ENCODE measurements around the gene GJB3.

Gene GJB3

DNA sequence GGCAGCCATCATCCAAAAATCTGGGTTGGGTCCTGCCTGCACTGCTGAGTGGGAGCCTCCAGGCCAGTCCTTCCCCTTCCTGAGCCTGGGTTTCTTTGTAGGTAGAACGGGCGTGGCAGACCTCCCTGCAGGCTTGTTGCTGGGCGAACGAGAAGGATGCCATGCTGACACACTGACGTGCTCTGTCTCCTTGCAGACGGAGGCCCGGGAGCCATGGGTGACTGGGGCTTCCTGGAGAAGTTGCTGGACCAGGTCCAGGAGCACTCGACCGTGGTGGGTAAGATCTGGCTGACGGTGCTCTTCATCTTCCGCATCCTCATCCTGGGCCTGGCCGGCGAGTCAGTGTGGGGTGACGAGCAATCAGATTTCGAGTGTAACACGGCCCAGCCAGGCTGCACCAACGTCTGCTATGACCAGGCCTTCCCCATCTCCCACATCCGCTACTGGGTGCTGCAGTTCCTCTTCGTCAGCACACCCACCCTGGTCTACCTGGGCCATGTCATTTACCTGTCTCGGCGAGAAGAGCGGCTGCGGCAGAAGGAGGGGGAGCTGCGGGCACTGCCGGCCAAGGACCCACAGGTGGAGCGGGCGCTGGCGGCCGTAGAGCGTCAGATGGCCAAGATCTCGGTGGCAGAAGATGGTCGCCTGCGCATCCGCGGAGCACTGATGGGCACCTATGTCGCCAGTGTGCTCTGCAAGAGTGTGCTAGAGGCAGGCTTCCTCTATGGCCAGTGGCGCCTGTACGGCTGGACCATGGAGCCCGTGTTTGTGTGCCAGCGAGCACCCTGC is 13.2 kb downstream of the GJB3 start:
- H3K27ac ChIP-seq, result no peak overlapping the region
- H3K9me3 ChIP-seq, result no peaks in the 10 kb centered on the region
- H3K4me1 ChIP-seq (ENCODE audit: control insufficient read depth in 1 of 2, insufficient read depth in 1 of 2, low read depth in 1 of 2, low read length in 1 of 2), result no peaks in the 10 kb centered on the region
- peaks cover 58% of the 10 kb centered on the region for H3K27me3 ChIP-seq
- no peaks in the 10 kb centered on the region for H3K36me3 ChIP-seq
- H3K4me3 ChIP-seq (ENCODE audit: low read depth in 1 of 2, low read length in 1 of 2), result no peak overlapping the region
- TF ChIP-seq, protein P1, sequence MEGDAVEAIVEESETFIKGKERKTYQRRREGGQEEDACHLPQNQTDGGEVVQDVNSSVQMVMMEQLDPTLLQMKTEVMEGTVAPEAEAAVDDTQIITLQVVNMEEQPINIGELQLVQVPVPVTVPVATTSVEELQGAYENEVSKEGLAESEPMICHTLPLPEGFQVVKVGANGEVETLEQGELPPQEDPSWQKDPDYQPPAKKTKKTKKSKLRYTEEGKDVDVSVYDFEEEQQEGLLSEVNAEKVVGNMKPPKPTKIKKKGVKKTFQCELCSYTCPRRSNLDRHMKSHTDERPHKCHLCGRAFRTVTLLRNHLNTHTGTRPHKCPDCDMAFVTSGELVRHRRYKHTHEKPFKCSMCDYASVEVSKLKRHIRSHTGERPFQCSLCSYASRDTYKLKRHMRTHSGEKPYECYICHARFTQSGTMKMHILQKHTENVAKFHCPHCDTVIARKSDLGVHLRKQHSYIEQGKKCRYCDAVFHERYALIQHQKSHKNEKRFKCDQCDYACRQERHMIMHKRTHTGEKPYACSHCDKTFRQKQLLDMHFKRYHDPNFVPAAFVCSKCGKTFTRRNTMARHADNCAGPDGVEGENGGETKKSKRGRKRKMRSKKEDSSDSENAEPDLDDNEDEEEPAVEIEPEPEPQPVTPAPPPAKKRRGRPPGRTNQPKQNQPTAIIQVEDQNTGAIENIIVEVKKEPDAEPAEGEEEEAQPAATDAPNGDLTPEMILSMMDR (IDR thresholded peaks at IDR 0.05), result no peak

DNA sequence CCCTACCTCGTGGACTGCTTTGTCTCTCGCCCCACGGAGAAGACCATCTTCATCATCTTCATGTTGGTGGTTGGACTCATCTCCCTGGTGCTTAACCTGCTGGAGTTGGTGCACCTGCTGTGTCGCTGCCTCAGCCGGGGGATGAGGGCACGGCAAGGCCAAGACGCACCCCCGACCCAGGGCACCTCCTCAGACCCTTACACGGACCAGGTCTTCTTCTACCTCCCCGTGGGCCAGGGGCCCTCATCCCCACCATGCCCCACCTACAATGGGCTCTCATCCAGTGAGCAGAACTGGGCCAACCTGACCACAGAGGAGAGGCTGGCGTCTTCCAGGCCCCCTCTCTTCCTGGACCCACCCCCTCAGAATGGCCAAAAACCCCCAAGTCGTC is 13.8 kb downstream of the GJB3 start:
- Histone ChIP-seq H3K4me3 (ENCODE audit: low read depth in 1 of 2, low read length in 1 of 2) (no peak overlapping the region), H3K27me3 (peaks cover 56% of the 10 kb centered on the region)
- TF ChIP-seq, protein P1 (IDR thresholded peaks at IDR 0.05), result no peak

DNA sequence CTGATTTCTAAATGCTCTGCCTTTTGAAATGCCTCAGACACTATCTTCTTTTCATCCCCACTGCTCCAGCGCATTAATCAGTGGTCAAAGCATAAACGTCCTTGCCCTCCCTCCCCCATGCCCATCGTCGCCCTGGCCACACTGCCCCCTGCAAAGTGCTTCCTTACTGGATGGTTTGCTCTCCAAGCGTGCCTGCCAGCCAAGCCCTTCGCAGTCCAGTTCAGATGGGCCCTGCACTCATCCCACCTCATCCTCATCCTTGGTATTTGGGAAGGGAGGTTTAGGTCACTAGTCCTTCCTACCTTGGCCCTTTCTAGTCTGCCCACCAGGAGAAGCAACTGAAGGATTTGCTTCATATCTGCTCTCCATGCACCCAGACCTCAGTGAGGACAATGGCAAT is 14.9 kb downstream of the GJB3 start:
- no peak overlapping the region for H3K4me3 ChIP-seq (ENCODE audit: low read depth in 1 of 2, low read length in 1 of 2)
- no peaks in the 10 kb centered on the region for H3K36me3 ChIP-seq
- peaks cover 45% of the 10 kb centered on the region for H3K27me3 ChIP-seq
- no peak overlapping the region for H3K27ac ChIP-seq
- TF ChIP-seq, protein P1 (IDR thresholded peaks at IDR 0.05), result no peak
- H3K9me3 ChIP-seq, result no peaks in the 10 kb centered on the region
- H3K4me1 ChIP-seq (ENCODE audit: control insufficient read depth in 1 of 2, insufficient read depth in 1 of 2, low read depth in 1 of 2, low read length in 1 of 2), result no peaks in the 10 kb centered on the region

More for the DNA sequence above, 13.8 kb downstream of the GJB3 start:
- Histone ChIP-seq H3K4me1 (ENCODE audit: control insufficient read depth in 1 of 2, insufficient read depth in 1 of 2, low read depth in 1 of 2, low read length in 1 of 2) (no peaks in the 10 kb centered on the region), H3K27ac (no peak overlapping the region), H3K36me3 (no peaks in the 10 kb centered on the region), H3K9me3 (no peaks in the 10 kb centered on the region)

DNA sequence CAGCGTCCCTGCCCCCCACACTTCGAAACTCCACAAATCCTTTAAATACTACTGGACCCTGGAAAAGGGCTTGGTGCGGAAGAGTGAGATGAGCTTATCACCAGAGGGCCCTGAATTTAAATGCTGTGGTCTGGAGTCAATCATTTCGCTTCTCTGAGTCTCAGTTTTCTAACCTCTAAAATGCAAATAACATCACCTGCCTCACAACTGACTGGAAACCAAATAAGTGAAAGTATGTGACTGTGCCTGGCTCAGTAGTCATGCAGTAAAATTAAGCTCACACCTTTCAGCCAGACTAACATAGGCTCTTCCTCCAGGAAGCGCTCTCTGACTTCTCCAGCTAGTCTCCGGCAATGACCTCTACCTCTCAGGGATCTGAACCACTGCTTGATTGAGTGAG is 16.0 kb downstream of the GJB3 start:
- Histone ChIP-seq H3K27ac (no peak overlapping the region), H3K4me1 (ENCODE audit: control insufficient read depth in 1 of 2, insufficient read depth in 1 of 2, low read depth in 1 of 2, low read length in 1 of 2) (no peaks in the 10 kb centered on the region), H3K9me3 (no peaks in the 10 kb centered on the region), H3K4me3 (ENCODE audit: low read depth in 1 of 2, low read length in 1 of 2) (no peak overlapping the region), H3K36me3 (no peaks in the 10 kb centered on the region), H3K27me3 (peaks cover 34% of the 10 kb centered on the region)
- TF ChIP-seq, protein P1 (IDR thresholded peaks at IDR 0.05), result no peak

DNA sequence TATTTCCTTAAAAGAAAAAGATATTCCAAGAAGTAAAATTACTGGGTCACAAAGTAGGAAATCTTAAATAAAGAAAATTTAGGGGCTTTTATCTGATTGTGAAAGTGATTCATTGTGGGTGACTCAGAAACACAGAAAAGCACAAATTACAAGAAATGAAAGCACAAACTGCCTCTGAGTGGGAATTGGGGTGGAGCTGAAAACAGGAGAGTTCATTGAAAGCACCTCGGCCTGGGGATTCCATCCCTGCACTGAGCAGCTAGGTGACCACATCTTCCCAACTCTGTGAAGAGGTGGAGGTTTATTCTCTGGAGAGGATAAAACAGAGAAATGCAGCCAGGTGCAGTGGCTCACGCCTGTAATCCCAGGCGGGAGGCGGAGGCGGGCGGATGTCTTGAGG is 19.2 kb downstream of the GJB3 start:
- H3K4me3 ChIP-seq (ENCODE audit: low read depth in 1 of 2, low read length in 1 of 2), result no peak overlapping the region
- no peaks in the 10 kb centered on the region for H3K9me3 ChIP-seq
- TF ChIP-seq, protein P1 (IDR thresholded peaks at IDR 0.05), result no peak
- H3K27ac ChIP-seq, result no peak overlapping the region
- peaks cover 2% of the 10 kb centered on the region for H3K27me3 ChIP-seq
- no peaks in the 10 kb centered on the region for H3K36me3 ChIP-seq
- H3K4me1 ChIP-seq (ENCODE audit: control insufficient read depth in 1 of 2, insufficient read depth in 1 of 2, low read depth in 1 of 2, low read length in 1 of 2), result no peaks in the 10 kb centered on the region
